HG03060 (cell line): ENCODE measurements around the gene RARRES2.

Source experiments
- ATAC-seq: cut with Tn5 transposase; IDR thresholded peaks from one replicate; pipeline ENCODE4 v1.9.1; 2021; ENCODE audit warnings: low read depth, moderate number of reproducible peaks; ENCODE audit not compliant: unreplicated experiment

RARRES2 gene

DNA sequence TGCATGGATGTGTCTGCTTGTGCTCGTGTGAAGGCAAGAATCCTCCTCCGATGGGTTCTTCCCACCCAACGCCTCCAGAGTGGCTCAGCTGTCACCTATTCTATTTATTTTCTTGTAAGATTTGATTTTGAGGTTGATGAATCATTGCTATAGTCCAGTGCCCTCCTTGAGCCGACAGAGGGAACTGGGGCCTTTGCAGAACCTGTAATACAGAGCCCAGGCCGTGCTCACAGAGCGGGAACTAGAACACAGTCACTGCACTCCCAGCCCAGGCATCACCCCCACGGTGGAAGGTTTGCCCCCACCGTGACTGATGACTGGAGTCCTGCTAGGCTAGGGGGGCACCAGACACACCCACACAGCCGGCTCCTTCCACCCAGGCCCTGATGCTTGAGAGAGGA, 2.0 kb downstream of the RARRES2 start:
- no peak for ATAC-seq

DNA sequence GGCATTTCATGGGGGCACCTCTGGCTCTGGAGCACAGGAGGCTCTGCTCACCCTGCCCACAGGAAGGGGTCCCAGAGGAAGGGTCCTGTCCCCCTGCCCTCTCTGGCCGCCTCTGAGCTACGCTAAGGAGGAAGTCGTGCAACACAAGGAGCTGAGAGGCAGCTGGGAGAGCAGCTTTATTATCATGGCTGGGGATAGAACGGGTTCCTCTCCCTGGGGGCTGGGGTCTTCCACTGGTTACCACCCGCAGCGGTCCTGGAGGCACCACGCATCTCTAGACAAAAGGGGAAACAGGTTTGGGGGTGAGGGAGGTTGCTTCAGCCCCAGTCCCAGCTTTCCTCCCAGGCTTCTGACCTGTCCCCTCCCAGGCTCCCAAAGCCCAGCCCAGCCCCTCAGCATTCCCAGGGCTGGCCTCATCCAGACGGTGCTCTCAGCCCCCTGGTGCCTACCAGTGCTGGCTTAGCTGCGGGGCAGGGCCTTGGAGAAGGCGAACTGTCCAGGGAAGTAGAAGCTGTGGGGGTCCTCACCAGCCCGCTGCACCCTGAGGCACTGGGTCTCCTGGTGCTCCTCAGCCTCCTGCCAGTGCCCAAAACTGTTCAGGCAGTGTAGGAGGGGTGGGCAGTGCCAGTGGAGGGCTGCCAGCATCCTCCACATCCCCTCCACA, 3.1 kb downstream of the RARRES2 start:
- ATAC-seq: no peak

DNA sequence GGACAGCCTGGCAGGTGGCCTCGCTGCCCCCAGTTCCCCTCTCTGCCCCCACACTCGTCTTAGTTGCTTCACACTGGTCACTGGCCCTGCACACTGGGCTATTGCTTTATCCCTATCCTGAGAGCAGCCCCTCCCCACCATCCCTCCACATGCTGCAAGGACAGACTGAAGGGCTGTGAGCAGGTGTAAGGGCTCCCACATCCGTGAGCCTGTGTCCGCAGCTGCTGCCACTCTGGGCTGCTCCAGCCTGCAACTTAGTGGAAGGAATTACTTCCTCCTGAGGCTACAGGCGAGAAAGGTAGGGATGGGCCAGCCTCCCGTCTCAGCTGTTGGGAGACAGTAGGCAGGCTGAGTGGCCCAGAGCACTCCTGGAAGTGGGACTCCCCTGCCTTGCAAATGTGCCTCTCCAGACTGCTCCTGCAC, 3.8 kb downstream of the RARRES2 start:
- no peak for ATAC-seq

DNA sequence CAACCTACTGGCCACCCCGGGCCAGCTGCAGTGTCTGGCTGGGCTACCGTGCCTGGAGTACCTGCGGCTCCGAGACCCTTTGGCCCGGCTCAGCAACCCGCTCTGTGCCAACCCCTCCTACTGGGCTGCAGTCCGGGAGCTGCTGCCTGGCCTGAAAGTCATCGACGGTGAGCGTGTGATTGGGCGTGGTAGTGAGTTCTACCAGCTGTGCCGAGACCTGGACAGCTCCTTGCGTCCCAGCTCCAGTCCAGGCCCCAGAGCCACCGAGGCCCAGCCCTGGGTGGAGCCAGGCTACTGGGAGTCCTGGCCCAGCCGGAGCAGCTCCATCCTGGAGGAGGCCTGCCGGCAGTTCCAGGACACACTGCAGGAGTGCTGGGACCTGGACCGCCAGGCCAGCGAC, 4.2 kb downstream of the RARRES2 start:
- ATAC-seq: no peak

DNA sequence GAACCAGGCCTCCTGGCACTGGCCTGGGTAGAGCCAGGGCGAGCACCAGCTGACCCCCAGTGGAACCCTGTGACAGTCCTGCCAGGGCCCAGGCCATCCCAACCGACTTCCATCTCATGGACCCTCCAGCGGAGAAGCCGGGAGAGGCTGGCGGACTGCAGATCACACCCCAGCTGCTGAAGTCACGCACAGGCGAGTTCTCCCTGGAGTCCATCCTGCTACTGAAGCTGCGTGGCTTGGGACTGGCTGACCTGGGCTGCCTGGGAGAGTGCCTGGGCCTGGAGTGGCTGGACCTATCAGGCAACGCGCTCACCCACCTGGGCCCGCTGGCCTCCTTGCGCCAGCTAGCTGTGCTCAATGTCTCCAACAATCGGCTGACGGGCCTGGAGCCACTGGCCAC, 4.7 kb downstream of the RARRES2 start:
- no peak for ATAC-seq

DNA sequence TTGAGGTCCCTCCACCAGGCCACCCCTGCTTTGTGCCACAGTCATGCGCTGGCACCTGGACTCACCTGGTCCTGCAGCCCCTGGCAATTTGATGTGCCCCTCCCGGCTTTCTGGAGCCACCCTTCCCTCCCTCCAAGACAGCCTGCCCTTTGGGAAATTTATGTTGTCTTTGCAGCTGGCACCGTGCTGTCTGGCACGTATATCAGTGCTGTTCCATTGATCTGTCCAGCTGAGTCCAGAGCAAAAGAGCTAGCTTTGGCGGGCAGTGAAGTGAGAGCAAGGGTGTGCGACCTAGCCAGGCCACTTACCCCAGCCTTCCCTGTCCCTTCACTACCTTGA, 5.7 kb downstream of the RARRES2 start:
- ATAC-seq: no peak

DNA sequence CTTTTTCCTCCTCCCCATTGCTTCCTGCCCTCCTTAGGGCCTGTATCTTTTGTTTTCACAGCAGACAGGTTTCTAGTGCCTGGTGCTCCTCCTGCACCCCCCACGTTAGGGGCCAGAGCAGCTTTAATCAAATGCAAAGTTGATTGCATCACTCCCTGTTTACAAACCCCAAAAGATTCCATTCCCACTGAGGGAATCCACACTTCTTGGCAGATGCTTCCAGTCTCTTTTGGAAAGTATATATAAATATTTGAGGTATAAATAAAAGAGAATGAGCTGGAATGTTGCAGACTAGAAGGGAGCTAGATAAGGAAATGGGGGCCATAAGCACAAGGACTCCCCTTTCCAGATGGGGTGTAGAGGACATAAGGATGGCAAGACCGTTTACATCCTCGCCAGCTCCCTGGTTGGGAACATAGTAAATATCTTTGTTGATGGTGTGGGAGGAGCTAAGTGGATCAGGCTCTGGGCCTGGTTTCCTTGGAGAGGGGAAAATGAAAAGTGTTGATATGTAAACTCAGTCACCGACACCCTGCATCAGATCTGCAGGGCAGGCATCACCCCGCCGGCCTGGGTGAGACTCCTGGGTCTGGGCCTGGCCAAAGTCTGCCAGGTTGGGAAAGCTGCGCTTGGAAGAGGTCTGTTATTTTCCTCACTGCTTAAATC, 6.2 kb downstream of the RARRES2 start:
- ATAC-seq: no peak

DNA sequence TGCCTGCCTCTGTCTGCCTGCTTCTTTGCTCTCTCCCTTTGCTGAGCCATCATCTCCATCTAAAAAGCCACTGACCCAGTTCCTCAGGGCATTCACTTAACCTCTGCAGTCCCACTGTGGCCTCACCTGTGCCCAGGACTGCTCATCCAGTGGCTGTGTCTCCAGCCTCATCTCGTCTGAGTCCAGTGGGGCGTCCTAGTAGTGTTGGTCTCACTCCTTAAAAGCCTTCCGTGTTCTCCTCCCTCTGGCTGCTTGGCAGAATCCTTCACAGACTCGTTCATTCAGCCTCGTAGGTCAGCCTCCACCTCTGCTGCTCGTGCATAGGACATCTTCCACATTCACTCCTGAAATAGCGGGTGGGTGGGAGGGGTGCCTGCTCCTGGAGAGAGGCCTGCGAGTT, 7.3 kb downstream of the RARRES2 start:
- no peak for ATAC-seq

DNA sequence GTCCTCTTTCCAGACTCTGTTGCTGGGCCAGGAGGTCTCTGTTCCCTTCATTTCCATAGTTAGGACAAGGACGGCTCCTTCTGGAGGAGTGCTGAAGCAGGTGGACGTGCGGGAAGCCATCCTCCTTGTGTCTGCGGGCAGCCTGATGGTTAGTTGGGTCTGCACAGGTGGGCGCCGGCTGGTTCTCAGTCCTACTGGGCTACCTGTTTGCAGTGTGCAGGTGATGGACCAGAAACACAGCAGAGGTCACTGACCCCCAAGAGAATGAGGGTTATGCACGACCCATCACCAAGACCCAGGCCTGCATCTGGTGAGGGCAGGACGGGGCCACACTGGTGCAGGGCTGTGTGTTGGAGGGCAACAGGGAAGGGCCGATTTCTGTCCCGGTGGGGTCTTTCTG, 7.8 kb downstream of the RARRES2 start:
- no peak for ATAC-seq

DNA sequence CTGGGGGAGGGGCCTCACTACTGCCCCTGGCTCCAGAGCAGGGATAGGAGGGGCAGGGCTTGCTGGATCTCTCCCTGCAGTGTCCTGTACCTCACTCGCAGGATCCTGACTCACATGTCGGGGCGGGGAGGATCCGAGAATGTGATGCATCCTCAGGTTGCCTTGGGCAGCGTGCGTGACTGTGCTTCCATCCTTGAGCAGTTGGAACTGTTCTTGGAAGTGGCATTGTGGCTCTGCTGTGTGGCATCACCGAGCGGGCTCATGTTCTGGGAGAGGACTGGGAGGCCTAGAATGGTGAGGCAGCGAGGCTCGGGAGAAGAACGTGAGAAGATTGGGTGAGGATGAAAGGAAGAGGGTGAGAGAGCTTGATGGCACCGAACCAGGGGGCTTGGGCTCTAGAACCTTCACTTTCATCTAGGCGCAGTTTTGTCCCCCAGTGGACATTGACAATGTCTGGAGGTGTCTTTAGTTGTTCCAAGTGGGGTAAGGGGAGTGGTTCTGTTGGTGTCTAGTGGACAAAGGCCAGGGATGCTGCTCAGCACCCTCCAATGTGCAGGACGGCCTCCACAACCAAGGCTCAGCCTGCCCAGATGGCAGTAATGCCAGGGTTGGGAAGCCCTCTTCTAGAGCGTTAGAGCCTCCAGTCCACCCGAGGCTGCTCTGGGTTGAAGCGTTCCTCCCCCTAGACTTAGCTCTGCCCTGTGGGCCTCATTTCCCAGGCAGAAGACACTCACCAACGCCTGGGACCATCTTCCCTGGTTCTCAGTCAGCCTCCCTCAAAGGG, 8.4 kb downstream of the RARRES2 start:
- ATAC-seq: no peak

DNA sequence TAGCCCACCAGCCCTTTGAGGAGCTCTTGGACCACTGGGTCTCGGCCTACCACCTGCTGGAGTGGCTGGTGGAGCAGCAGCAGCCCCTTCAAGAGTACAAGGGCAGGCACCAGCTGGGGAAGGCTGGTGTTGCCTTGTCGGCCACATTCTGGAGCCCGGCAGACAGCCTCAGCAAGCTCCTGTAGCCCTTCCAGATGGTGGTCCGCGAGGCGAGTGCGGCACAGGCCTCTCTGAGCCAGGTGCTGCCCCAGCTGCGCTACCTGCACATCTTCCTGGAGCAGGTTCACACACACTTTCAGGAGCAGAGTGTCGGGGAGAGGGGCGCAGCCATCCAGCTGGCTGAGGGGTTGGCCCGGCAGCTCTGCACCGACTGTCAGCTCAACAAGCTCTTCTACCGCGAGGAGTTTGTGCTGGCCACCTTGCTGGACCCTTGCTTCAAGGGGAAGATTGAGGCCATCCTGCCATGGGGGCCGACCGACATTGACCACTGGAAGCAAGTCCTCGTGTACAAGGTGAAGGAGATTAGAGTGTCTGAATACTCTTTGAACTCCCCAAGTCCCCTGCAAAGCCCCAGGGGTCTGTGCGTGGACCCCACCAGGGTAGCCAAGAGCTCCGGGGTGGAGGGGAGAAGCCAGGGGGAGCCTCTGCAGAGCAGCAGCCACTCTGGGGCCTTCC, 11.1 kb downstream of the RARRES2 start:
- ATAC-seq: no peak

DNA sequence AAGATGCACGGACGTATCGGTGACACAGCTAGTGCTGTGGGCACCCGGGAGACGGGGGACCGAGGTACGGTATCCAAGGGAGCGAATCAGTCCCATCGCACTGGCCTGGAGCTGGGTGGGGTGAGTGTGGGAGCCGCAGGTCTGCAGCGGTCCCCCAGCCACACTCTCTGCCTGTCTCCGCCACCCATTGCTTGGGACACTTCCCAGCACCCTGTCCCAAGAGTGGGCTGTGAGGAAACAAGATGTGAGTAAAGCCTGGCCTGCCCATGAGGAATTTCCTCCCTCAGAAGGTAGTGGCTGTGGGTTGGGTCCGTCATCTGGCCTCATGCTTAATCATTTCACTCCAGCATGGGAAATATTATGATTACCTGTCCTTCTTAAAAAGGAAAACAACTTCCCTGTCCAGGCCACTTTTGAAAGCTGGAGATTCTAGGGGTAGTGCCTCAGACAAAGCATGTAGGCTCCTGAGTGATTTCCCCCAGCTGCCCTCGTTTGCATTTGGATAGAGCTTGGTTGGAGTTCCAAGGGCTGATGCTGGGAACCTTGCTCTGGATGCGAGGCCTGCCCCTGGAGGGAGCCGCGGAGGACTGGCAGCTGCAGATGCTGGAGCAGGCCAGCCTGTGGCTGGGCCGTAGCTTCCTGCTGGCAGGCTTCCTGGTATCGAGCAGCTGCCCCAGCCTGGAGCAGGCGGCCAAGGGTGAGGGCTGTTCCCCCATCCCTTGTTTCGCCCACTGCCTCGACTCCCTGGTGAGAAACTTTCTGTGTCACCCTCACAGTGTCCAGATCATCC, 11.9 kb downstream of the RARRES2 start:
- ATAC-seq: no peak

DNA sequence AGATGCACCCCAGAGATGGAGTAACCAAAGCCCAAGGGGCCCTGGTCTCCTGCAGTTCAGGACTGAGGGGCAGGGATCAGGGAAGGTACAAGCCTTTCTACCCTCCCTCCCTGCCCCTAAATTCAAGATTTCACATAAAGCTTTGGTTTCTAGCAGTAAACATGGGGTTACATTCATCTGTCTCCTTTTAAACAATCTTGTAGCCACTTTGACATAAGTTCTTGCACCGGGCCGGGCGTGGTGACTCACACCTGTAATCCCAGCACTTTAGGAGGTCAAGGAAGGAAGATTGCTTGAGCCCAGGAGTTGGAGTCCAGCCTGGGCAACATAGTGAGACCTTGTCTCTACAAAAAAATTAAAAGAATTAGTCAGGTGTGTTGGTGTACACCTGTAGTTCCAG, 14.1 kb downstream of the RARRES2 start:
- no peak for ATAC-seq

DNA sequence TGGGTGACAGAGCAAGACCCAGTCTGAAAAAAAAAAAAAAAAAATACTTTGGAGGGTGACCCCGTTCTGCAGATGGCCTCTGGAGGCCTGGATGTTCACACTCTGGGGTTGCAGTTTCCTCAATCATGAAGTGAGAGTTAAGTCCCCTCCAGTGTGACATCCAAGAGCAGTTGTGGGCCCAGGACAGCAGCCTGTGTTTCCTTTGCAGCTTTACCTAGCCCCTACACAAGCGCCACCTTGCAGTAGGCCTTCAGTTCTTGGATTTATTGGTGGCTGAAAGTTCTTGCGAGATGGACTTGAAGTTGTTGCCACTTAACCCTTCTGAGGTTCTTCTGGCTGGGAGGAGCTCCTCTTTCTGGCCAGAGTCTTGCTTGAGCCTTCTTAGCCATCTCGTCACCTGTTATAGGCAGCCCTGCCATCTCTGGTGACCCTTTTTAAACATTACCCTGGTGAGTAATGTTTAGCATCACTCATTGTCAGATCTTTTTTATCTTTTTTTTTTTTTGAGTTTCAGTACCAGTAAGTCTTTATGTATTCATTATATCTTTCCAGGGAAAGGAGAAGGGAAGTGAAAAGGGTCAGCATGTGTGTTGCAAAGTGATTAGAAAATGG, 14.7 kb downstream of the RARRES2 start:
- ATAC-seq: no peak

DNA sequence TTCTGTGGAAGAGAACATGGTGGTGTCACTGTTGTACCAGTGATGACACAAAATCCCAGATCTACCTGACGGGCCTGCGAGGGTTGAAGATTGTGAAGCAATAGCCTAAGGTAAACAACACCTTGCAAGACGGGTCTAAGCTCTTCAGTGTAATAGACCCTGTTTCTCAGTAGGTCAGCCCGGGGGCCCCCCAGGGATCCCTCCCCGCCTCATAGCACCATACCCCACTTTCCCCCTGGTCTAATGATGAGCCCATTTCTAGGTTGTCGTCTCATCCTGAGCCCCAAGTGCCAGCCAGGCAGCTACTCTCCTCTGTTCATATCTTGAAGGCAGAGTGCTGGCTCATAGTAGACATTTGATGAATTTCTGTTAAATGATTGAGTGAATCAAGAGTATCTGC, 15.5 kb downstream of the RARRES2 start:
- ATAC-seq: no peak

DNA sequence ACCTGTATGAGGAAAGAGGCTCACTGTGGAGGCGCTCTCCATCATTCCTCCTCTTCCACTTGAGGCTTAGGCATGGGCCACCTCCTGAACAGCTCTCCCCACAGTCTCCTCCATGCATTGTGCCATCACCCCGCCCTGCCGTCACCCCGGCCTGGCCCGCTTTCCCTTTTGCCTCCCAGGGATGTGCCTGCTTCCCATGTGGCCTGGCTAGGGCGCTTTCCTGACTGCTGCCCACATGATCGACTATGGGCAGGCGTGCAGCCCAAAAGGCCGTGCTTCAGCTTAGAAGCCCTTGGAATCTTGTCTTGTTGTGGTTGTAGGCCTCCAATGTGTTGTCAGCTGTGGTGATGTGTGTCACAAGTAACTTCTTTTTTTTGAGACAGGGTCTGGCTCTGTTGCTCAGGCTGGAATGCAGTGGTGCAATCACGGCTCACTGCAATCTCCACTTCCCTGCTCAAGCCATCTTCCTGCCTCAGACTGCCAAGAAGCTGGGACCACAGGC, 16.3 kb downstream of the RARRES2 start:
- no peak for ATAC-seq

DNA sequence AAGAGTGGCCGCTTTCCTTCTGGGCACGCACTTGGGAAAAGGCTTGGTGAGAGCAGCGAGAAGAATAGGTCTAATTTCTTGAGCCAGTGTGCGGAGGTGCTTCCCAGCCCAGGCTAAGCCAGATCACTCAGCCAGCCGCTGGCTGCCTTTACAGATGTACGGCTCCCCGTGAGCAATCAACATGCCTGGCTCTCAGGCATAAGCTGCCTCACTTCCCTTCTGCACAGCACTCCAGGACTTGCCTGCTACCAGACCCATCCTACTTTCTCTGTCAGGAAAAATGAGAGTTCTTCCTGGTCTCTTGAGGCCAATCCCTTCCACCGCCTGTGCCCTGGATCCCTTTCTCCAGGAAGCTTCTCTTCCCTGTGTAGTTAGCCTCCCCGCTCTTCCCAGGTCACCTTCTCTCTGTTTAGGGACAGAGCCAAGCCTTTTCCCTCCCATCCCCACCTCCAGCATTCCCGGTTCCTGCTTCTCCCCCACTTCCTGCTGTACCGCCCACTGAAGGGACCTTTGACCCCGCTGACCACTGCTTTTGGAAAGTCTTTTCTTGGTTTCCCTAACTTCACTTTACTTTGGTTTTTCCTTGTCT, 17.0 kb downstream of the RARRES2 start:
- ATAC-seq: no peak

DNA sequence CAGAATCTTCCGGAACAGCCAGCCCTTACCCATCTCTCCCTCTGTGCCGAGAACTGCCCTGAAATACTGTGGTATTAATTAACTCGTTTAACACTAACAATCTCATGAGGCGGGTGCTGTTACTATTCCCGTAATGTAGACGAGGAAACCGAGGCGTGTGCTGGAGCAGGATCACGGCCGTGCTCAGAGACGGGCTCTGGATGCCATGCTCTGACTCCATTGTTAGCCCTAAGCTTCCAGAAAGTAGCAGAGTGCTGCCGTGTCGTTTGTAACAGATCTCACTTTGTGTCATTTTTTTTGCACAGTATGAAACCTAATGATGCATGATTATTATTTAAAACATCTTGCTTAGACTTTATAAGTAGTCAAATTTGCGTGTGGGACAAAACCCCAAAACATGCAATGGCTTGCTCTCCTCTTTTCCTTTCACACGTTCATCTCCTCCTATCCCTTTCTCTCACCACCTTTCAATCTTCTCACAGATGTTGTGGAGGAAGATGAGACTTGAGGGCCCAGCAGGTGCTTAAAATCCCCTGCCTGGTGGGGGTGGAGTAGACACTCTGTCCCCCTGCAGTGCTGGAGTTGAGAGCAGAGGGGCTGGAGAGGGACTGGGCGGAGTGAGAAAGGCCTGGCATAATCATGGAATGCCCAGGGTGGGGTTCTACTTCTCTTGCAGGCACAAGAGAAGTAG, 17.6 kb downstream of the RARRES2 start:
- no peak for ATAC-seq
